C1 segment of cervical spinal cord (tissue), 14 donors: Measurements from ENCODE around the gene SLC2A2.
A peak's percentile ranks its signal among the peaks of the same experiment; 100 is the strongest.

ENCODE experiments used
- DNase-seq, 14 donors: peaks; one replicate each; lab custom pipeline; 2025; lab: John Stamatoyannopoulos, UW

The SLC2A2 gene

DNA sequence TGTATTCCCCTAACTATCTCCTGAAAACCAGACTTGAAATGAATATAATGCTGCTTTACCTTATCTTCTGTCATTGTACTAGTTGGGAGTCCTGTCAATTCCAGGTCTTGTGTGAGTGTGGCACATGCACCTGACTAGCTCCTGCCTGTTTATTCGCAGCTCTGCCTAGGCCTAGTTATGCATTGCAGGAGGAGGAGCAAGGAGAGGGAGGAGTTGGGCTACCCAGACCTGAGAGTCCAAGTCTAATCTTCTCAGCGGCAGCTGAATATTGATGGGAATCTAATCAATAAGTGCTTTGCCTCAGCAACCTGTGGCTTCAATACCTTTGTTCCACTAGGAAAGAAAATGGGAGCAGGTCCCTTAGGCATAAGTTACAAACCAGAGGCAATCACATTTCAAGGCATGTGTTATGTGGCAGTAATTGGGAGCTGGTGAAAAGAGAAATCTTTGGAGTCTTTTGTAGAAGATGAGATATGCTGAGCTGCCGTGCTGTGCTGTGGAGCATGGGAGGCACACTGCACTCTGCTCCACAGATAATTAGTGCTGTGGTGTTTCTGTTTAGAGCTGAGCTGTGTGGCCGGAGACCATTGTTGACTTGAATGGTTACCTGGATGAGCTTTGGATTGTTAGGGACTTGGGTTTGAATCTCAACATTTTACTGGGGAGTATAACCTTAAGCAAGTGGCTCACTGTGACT, at the start of gene SLC2A2:
Gene SLC2A2 (minus strand): TSS at position 124 of the 697 bp plus-strand sequence. CDS start 50 bp downstream, at position 74.
- no peak for DNase-seq

- DNase-seq, result no peak
These were observed 45.9 kb upstream of the SLC2A2 start for GRCh38 chr3:171072432-171072831.

GRCh38 chr3:171068658-171069057, 42.1 kb upstream of the SLC2A2 start:
- no peak for DNase-seq

- no peak for DNase-seq
These were observed 39.7 kb upstream of the SLC2A2 start for GRCh38 chr3:171066206-171066605.

DNA sequence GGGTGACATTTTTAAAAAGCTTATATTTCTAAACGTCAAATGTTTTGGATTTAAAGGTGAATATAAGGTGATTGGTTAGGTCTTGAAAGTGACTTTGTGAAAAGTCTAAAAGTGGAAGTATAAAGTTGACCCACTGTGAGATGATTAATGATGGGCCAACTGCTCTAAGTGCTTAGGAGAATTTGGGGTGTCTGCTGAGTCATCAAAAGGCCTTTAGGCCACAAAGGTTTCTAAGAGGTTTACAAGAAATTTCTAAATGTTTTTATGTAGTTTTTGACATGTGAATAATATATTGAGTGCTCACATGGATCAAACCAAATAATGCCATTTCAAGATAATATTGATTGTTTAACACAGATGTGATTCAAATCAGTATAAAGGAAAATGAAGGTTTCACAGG, 39.2 kb upstream of the SLC2A2 start:
- DNase-seq, result no peak

GRCh38 chr3:171064461-171064860, 37.9 kb upstream of the SLC2A2 start:
- no peak for DNase-seq

DNA sequence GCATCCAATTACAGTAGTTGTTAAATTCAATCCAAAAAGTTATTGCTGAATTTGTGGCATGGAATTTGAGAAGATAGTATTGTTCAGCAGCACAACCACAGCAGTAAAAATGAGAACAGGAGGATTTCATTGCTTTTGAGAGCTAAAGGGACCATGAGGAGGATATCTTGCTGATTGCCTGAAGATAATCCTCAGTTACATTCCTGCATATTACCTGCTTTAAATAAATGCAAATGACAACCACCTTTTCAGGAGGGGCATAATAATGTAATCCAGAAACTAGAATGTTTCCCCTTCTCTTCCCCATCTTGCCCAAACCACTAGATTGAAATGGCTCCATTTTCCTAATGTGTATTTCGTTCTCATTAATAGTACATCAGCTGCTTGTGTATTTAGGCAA, 35.2 kb upstream of the SLC2A2 start:
- no peak for DNase-seq

GRCh38 chr3:171059978-171060377, 33.5 kb upstream of the SLC2A2 start:
- no peak for DNase-seq

DNA sequence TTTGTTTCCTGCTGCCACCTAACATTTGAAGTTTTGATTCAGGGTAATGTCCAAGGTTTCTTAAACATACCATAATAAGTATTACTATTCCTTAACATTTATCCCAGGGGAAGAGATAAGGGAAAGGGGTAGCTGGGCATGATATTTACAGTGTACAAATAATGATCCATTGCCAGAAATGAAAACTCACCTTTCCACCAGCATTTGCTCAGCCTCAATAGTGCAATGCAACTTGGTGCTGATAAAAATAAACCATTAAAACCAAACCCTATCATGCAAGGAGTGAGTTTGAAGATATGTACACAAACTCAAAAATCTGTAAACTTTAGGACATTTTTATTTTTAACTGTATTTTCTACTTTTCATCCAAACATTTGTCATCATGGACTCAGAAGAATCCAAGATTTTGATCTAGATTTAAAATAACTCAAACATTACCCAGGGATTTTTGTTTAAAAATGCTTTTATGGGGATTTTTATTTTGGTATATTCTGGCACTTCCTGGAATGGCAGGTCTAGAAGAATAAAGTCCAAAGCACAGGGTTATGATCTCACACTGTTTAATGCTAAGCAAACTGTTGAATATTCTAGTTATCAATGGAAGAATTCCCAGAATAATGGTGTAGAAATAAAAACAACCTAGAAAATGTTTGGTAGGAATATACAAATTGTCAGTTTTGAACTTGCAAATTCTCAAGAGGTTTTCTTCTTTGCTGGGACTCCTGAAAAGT, 32.5 kb upstream of the SLC2A2 start:
- no peak for DNase-seq

DNA sequence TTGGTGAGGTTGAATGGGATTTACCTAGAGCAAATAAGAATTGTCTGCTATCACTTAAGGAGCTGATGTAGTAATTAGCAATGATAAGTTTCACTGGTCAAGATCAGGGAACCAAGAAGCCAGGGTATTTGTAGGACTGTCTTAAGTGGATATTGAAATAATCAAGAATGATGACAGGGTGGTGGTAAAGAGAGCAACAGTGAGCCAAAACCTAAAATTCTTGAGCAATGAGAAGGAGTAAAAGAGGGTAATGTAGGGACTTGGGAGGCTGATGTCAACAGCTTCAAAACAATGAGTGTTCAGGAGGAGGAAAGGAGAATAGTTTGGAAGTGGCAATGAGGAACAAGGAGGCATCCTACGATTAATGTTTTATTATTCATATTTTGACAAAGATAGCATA, 31.5 kb upstream of the SLC2A2 start:
- DNase-seq, result no peak

DNA sequence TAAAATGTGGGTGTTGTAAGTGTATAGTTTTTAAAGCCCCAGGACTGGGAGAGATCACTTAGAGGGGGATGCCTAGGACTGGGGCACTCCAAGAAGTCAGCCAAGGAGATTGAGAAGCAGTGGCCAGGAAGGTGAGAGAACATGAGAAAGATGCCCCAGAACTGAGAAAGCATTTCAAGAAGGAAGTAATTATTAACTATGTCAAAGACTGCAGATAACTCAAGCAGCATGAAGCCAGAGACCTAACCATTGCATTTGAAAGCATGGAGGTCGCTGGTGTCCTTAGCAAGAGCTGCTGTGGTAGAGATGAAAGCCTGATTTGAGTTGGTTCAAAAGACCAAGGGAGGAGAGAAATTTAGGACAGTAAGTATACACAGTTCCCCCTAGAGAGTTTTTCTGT, 30.6 kb upstream of the SLC2A2 start:
- DNase-seq, result no peak

DNA sequence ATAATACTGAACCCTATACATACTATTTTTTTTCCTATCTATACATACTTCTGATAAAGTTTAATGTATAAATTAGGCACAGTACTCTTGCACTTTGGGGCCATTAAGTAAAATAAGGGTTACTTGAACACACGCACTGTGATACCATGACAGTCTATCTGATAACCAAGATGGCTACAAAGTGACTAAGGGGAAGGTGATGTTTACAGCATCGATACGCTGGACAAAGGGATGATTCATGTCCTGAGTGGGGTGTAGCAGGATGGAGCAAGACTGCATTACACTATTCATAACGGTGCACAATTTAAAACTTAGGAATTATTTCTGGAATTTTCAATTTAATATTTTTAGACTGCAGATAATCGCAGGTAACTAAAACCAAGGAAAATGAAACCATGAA, 30.0 kb upstream of the SLC2A2 start:
- no peak for DNase-seq

DNA sequence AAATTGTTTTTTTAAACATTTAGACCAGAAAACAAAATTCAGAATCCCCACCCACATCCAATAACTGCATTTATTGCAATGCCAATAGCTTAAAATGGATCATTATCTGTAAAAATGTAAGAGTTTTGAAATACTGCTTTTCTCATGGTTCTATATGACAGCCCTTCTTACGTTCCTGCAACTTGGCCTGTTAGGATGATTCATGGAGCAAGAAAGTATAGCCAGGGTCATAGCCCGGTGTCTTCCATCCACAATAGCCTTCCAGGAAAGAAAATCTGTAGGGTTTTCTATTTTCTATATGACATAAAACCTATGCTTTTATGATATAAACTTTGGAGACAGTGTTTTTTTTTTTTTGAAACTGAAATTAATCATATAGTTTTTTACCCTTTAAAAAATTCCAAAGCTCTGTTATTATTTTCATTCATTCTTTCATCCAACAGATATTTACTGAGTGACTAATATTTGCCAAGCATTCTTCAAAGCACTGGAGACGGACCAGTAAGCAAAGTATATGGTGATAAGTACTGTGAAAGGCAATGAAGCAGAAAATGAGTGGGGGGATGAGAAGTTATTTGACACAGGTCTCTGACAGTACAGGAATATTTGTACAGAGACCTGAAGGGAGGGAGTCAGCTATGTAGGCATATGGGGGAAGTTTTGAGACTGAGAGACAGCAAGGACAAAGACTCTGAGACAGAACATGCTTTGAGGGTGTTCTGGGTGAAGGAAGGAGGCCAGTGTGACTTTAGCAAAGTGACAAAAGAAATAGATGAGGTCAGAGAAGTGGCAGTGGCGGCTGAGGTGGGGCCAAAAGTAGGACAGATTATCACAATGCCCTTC, 29.0 kb upstream of the SLC2A2 start:
- no peak for DNase-seq

GRCh38 chr3:171054921-171055320, 28.4 kb upstream of the SLC2A2 start:
- DNase-seq, result no peak

GRCh38 chr3:171054231-171054630, 27.7 kb upstream of the SLC2A2 start:
- no peak for DNase-seq

GRCh38 chr3:171049861-171050444, 23.4 kb upstream of the SLC2A2 start:
- DNase-seq, result peak in 10 of 14 donors; percentile 3 to 26 (median 20)

DNA sequence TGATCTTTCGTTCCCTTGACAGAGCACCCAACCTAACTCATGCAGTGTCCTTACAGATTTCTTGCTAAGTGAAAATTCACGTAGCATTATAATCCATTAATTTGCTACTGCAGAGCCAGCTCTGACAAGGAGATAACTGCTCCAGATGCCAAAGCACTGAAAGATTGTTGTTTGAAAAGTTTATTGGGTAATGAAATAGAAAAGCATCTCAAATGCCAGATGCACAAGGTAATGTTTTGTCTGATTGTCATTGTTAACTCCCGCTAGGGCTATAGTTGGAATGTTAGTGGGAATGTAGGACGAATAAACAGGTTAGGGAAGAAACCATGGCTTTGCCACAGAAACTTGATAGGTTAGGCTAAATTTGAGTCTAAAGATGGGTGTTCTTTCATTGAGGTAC, 20.2 kb upstream of the SLC2A2 start:
- no peak for DNase-seq

DNA sequence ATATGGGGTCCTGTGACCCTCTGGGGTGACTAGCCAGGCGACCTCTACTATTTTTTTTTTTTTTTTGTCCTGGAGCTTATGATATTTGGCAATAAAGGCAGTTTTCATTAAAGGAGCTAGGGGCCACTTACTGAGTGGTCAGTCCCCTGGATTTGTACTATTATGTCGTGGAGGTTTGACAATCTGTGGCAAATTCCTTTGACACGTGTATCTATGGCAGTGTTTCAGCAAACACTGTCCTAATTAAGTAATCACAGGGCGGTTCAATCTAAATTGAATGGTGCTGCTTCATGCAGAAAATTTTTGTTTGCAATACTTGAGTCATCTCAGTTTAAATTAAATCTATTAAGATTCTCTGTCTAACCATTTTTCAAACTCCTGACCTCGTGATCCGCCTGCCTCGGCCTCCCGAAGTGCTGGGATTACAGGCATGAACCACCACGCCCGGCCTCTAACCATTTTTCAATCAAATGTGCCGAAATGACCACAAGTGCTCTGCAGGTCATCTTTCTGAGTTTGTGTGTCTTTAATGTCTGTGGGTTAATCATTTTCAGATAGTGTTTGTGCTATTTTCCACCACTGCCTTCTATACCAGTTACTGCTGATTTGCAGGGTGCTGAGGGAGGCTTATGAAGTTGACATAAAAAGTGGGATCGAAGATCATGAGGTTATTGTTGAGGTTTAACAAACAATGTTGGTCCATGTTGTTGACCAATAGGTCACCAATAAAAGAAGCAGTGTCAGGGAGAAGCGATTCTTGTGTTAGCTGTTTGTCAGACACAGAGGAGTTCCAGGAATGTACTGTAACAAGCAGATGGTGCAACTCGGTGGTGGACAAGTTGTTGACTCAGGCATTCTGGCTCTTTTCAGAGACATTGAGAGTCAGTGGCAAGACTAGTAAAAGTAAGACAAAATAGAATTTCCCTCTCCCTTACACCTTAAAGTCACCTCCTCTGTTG, 18.6 kb upstream of the SLC2A2 start:
- DNase-seq, result no peak

- DNase-seq, result no peak
These were observed 17.9 kb upstream of the SLC2A2 start for GRCh38 chr3:171044384-171044783.

DNA sequence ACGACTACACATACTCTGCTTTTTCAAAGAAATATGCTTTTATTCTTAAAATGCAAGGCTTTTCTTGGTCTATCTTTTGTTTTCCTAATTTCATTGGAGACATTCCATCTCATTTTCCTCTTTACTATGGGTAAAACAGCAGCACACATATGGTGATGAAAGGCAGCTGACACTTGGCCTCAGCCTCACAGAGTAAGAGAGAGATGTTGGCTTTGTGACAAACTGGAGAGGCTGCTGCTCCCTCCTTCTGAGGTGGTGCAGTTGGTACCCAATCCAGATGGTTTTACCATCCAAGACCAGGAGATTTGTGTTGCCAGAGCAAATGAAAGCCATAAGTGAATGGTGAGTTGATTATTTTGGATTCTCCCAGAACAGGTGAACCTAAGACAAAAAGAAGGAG, 13.2 kb upstream of the SLC2A2 start:
- no peak for DNase-seq

GRCh38 chr3:171038342-171038741, 11.8 kb upstream of the SLC2A2 start:
- no peak for DNase-seq
